ENCODE data around the gene AKR1E2.

DNA sequence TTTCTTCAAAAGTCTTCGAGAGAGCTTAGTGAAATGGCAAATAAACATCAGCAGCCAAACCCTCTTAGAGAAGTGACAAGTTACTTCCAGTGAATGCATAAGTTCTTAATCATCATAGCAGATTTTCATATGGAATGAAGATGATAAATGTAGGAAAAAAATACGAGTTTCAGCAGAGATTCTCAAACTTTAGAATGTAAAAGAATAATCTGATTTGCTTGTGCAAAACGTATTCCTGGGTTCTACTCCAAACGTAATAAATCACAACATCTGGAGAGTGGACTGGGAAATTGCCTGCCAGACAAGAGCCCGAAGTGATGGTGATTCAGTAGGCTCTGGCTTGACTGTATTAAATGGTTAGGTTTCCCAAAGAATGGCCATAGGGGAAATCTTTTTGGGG, 62.2 kb downstream of the AKR1E2 start:
- TF ChIP-seq, protein P1, sequence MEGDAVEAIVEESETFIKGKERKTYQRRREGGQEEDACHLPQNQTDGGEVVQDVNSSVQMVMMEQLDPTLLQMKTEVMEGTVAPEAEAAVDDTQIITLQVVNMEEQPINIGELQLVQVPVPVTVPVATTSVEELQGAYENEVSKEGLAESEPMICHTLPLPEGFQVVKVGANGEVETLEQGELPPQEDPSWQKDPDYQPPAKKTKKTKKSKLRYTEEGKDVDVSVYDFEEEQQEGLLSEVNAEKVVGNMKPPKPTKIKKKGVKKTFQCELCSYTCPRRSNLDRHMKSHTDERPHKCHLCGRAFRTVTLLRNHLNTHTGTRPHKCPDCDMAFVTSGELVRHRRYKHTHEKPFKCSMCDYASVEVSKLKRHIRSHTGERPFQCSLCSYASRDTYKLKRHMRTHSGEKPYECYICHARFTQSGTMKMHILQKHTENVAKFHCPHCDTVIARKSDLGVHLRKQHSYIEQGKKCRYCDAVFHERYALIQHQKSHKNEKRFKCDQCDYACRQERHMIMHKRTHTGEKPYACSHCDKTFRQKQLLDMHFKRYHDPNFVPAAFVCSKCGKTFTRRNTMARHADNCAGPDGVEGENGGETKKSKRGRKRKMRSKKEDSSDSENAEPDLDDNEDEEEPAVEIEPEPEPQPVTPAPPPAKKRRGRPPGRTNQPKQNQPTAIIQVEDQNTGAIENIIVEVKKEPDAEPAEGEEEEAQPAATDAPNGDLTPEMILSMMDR (IDR thresholded peaks at IDR 0.05; ENCODE audit: borderline replicate concordance, extremely low read depth, low read length, poor library complexity, severe bottlenecking) = no peak
- no peak for TF ChIP-seq EZH2 (IDR thresholded peaks at IDR 0.05; ENCODE audit: borderline replicate concordance, low read depth, low read length, severe bottlenecking)

Data from DND-41 (cell line).